Right lobe of liver (tissue), 4 donors: ENCODE data around the gene ZNF600.
"Not testable (repeated sequence)": the region's sequence is repeated elsewhere in the genome, so short reads cannot be mapped to it uniquely, and the experiment has no call there.

Experiments
- CTCF ChIP-seq, 4 donors: fragments of 200-600 bp in 3 of 4; fragments of 450-650 bp in 1 of 4; IDR thresholded peaks; one replicate each; pipeline versions ENCODE4 v1.5.1 to v1.8.0; 2016 to 2022; ENCODE audit warnings: antibody characterized with exemption in 4 of 4, mild to moderate bottlenecking in 2 of 4
- POLR2A ChIP-seq: fragments of 450-650 bp; IDR thresholded peaks from one replicate; pipeline ENCODE4 v1.6.1; 2017; ENCODE audit warnings: antibody characterized with exemption, mild to moderate bottlenecking
- donor health status: DM: no; HTN: no; CAD: no.
- donor health status: DM: no; HTN: no; CAD: no.
- donor health status: DM: no; HTN: yes; CAD: no.

- TF ChIP-seq CTCF (IDR thresholded peaks at IDR 0.05); POLR2A: not testable (repeated sequence)
Observed at GRCh38 chr19:52829866-52830265, 43.3 kb upstream of the ZNF600 start.
